ENCODE measurements around the gene COL6A2. TPM values are rescaled to one million over a fixed set of nuclear protein-coding genes. Genes with fewer than 3 reads are reported as not detected.

COL6A2 gene
- polyA plus RNA-seq, 1 donor = 201 TPM

DNA sequence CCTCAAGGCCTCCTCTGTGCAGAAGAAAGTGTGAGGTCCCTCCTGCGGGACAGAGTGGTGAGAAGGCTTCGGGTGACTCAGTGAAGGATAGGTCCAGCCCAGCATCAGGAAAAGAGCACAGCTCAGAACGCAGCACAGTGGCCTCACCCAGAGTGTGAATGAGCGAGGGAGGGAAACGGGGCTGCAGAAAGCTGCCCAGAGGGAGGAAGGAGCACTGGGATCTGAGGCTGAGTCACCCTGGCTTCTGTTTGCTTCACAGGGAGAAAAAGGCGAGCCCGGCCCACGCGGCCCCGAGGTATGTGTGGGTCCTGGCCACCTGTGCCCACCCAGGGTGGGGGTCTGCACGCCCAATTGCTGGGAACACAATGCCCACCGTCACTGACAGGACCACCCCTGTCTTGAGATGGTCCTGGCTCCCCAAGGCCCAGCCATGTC is 24.3 kb downstream of the COL6A2 start:
- no peak for DNase-seq
- WGBS (ENCODE audit: insufficient coverage, low lambda C conversion rate) = 80% methylated on average over 1 of the region's 12 CpGs

DNA sequence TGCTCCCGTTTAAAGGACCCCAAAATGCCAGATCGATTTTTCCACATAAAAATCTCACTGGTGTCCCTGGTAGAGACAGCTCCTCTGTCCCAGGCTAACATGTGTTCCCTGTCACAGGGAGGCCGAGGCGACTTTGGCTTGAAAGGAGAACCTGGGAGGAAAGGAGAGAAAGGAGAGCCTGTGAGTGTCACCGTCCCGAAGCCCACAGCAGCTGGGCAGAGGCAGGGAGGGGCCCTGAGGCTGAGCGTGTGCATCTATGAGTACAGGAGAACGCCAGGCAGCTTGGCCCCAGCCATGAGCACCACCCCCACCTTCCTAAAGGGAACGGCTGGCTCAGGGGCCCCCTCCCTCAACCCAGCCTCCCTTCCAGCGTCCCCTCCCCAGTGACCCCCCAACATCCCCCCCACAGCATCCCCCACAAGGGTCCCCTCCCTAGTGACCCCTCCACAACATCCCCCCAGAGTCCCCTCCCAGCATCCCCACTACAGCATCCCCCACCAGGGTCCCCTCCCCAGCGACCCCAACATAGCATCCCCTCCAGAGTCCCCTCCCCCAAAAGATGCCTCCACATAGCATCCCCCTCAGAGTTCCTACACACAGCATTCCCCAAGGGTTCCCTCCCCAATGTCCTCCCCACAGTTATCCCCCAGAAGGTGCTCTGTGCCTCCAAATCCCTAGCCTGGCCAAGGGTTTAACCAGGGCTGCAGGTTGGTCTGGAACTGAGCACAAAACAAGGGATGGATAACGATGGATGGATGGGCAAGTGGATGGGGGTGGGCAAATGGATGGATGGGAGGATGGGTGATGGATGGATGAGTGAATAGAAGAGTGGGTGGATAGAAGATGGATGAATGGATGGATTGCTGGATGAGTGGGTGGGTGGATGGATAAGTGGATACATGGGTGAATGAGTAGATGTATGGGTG is 25.1 kb downstream of the COL6A2 start:
- Histone ChIP-seq H3K27ac (ENCODE audit: low read length) (no peak overlapping the region), H3K36me3 (ENCODE audit: control insufficient read depth, insufficient read depth, low read length) (peaks cover 36% of the 10 kb centered on the region), H3K4me3 (ENCODE audit: low read length) (no peak overlapping the region), H3K27me3 (ENCODE audit: control insufficient read depth, insufficient read depth, low read length) (no peaks in the 10 kb centered on the region), H3K9me3 (ENCODE audit: control insufficient read depth, low read depth, low read length) (no peaks in the 10 kb centered on the region), H3K4me1 (ENCODE audit: control insufficient read depth, insufficient read depth, low read length) (no peaks in the 10 kb centered on the region)
- 92% methylated on average over 1 of the region's 12 CpGs for WGBS (ENCODE audit: insufficient coverage, low lambda C conversion rate)
- DNase-seq = no peak

More for the DNA sequence above, 24.3 kb downstream of the COL6A2 start:
- H3K4me3 ChIP-seq (ENCODE audit: low read length) = no peak overlapping the region
- H3K9me3 ChIP-seq (ENCODE audit: control insufficient read depth, low read depth, low read length) = no peaks in the 10 kb centered on the region
- no peak overlapping the region for H3K27ac ChIP-seq (ENCODE audit: low read length)
- H3K27me3 ChIP-seq (ENCODE audit: control insufficient read depth, insufficient read depth, low read length) = no peaks in the 10 kb centered on the region
- no peaks in the 10 kb centered on the region for H3K4me1 ChIP-seq (ENCODE audit: control insufficient read depth, insufficient read depth, low read length)
- H3K36me3 ChIP-seq (ENCODE audit: control insufficient read depth, insufficient read depth, low read length) = peaks cover 34% of the 10 kb centered on the region

DNA sequence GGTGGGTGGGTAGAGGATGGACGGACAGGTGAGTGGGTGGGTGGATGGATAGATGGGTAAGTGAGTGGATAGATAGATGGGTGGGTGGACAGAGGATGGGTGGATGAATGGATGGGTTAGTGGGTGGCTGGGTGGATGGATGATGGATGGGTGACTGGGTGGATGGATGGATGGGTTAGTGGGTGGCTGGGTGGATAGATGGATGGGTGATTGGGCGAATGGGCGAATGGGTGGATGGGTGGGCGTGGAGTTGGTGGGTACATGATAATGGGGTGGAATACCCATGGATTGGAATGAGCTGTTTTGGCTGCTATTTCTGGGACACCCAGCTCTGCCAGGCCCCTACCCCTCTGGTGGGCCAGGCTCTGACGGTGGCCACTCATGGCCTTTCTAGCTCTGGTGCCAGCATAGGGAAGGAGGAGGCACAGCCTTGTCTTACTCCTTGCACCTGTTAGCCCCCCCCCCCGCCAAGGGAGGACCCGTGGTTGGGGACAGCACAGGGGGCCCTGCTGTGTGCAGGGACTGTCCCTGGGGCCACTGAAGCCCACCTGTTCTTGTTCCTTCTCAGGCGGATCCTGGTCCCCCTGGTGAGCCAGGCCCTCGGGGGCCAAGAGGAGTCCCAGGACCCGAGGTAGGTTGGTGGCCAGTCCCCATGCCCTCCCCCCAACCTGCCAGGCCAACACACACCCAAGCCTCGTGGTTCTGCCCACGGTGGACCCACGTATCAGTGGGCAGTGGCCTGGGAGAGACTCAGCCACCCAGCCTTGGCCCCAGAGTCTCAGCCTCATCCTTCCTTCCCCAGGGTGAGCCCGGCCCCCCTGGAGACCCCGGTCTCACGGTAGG is 26.4 kb downstream of the COL6A2 start:
- Histone ChIP-seq H3K36me3 (ENCODE audit: control insufficient read depth, insufficient read depth, low read length) (peaks cover 32% of the 10 kb centered on the region), H3K9me3 (ENCODE audit: control insufficient read depth, low read depth, low read length) (no peaks in the 10 kb centered on the region), H3K27me3 (ENCODE audit: control insufficient read depth, insufficient read depth, low read length) (no peaks in the 10 kb centered on the region), H3K4me3 (ENCODE audit: low read length) (no peak overlapping the region), H3K4me1 (ENCODE audit: control insufficient read depth, insufficient read depth, low read length) (no peaks in the 10 kb centered on the region), H3K27ac (ENCODE audit: low read length) (no peak overlapping the region)
- DNase-seq = no peak
- 100% methylated on average over 1 of the region's 16 CpGs for WGBS (ENCODE audit: insufficient coverage, low lambda C conversion rate)

DNA sequence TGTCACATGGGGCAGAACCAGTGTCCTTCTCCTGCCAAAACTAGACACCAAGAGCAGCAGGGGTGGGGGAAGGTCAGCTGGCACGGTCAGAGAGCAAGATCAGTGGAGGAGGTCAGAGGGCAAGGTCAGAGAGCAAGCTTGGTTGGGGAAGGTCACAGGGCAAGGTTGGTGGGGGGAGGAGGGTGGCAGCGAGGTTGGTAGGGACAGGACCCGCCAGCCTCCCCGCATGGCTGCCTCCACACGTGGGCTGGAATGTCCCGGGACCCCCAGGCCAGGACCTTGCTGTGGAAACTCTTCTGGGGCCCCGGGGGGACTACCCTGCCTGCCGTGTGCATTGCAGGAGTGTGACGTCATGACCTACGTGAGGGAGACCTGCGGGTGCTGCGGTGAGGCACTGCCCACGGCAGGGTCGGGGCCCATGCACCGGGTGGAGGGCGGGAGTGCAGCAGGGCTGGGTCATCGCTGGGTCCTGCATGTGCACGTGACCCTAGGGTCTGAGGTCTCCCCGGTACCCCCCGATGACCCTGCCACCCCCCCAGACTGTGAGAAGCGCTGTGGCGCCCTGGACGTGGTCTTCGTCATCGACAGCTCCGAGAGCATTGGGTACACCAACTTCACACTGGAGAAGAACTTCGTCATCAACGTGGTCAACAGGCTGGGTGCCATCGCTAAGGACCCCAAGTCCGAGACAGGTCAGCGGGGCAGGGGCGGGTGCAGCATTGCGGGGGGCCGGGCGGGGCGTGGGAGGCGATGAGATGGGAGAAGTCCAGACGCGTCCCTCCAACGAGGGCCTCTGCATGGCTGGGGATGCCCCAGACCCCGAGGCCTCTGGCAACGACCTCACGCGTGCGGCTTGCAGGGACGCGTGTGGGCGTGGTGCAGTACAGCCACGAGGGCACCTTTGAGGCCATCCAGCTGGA is 27.3 kb downstream of the COL6A2 start:
- Histone ChIP-seq H3K27ac (ENCODE audit: low read length) (no peak overlapping the region), H3K4me3 (ENCODE audit: low read length) (no peak overlapping the region), H3K27me3 (ENCODE audit: control insufficient read depth, insufficient read depth, low read length) (no peaks in the 10 kb centered on the region), H3K9me3 (ENCODE audit: control insufficient read depth, low read depth, low read length) (no peaks in the 10 kb centered on the region), H3K4me1 (ENCODE audit: control insufficient read depth, insufficient read depth, low read length) (no peaks in the 10 kb centered on the region), H3K36me3 (ENCODE audit: control insufficient read depth, insufficient read depth, low read length) (peaks cover 27% of the 10 kb centered on the region)
- no peak for DNase-seq
- no CpG with 5 or more reads among the region's 49 CpGs for WGBS (ENCODE audit: insufficient coverage, low lambda C conversion rate)

DNA sequence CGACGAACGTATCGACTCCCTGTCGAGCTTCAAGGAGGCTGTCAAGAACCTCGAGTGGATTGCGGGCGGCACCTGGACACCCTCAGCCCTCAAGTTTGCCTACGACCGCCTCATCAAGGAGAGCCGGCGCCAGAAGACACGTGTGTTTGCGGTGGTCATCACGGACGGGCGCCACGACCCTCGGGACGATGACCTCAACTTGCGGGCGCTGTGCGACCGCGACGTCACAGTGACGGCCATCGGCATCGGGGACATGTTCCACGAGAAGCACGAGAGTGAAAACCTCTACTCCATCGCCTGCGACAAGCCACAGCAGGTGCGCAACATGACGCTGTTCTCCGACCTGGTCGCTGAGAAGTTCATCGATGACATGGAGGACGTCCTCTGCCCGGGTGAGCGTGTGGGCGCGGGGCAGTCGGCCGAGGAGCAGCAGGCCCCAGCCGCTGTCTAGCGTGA is 28.0 kb downstream of the COL6A2 start:
- peaks cover 21% of the 10 kb centered on the region for H3K36me3 ChIP-seq (ENCODE audit: control insufficient read depth, insufficient read depth, low read length)
- H3K4me1 ChIP-seq (ENCODE audit: control insufficient read depth, insufficient read depth, low read length) = no peaks in the 10 kb centered on the region
- no peak for DNase-seq
- no peaks in the 10 kb centered on the region for H3K27me3 ChIP-seq (ENCODE audit: control insufficient read depth, insufficient read depth, low read length)
- H3K4me3 ChIP-seq (ENCODE audit: low read length) = no peak overlapping the region
- no CpG with 5 or more reads among the region's 47 CpGs for WGBS (ENCODE audit: insufficient coverage, low lambda C conversion rate)
- H3K27ac ChIP-seq (ENCODE audit: low read length) = no peak overlapping the region
- H3K9me3 ChIP-seq (ENCODE audit: control insufficient read depth, low read depth, low read length) = no peaks in the 10 kb centered on the region

DNA sequence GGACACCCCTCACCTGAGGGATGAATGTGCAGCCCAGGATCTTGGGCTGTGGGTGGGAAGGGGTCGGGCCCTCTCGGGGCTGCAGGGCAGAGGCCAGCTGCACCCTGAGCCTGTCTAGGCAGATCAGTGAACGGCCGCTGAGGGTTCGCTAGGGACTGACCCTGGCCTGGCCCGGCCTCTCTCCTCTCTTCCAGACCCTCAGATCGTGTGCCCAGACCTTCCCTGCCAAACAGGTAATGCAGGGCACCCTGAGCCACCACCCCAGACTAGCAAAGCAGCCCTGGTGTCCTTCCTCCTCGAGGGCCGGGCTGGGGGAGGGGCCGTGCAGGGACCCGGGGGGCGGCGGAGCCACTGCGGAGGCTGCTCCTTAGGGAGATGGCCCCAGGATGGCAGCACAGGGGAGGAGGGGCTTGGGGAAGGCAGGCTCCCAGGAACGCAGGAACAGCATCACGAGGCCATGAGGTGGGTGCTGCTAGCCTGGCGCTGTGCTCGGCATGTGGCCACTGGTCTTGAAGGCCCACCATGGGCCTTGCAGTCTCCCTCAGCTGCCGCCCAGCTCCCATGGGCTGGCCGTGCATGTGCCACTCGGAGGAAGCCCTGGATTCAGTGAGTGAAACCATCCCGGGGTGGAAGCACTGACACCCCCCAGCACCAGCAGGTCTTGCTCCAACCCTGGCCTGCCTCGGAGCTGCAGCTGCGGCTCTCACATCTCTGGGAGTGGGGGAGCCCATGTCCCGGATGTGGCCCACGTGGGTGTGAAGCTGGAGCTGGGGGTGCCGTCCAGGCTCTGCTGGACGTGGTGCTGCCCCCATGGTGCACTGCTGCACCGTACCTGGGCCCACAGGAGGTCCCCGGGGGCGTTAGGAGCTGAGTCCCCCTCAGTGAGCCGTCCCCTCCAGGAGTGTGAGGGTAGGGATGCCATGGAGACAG is 28.7 kb downstream of the COL6A2 start:
- Histone ChIP-seq H3K27me3 (ENCODE audit: control insufficient read depth, insufficient read depth, low read length) (no peaks in the 10 kb centered on the region), H3K4me3 (ENCODE audit: low read length) (no peak overlapping the region), H3K36me3 (ENCODE audit: control insufficient read depth, insufficient read depth, low read length) (peaks cover 16% of the 10 kb centered on the region), H3K27ac (ENCODE audit: low read length) (no peak overlapping the region), H3K9me3 (ENCODE audit: control insufficient read depth, low read depth, low read length) (no peaks in the 10 kb centered on the region), H3K4me1 (ENCODE audit: control insufficient read depth, insufficient read depth, low read length) (no peaks in the 10 kb centered on the region)
- no peak for DNase-seq
- no CpG with 5 or more reads among the region's 32 CpGs for WGBS (ENCODE audit: insufficient coverage, low lambda C conversion rate)

DNA sequence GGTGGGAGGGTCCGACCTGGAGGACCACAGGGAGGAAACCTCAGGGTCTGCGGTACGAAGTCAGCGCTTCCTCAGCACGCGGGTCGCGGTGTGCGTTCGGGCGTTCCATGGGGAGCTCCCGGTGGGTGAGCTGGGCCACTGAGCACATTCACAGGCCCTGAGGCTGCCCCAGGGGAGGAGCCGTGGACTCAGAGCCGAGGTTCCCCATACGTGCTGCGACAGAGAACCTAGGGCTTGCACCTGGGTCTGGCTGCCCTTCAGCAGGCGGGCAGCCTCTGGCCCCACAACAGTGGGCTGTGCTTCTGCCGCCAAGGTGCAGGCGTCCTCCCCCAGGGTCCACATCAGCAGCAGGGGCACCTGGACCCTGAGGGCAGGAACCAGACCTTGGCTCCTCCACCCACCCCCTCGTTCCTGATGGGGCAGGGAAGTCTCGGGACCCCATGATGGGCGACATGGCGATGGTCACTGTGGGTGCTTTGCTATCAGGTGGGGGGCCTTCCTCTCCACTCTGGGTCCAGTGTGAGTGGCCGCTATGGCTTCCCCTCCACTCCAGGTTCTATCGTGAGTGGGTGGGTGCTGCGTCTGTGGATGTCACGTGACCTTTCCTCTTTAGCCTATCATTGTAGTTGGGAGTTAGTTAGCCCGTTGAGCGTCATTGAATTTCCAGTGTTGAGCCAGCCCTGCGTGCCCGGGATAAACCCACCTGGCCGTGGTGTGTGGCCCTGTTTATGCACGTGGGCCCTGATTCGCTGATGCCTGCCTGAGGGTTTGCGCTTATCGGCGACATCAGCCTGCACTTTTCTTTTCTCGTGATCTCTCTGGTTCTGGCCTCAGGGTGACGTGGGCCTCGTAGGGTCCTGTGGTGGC is 29.6 kb downstream of the COL6A2 start:
- no peak overlapping the region for H3K4me3 ChIP-seq (ENCODE audit: low read length)
- H3K9me3 ChIP-seq (ENCODE audit: control insufficient read depth, low read depth, low read length) = peaks cover 5% of the 10 kb centered on the region
- peaks cover 12% of the 10 kb centered on the region for H3K36me3 ChIP-seq (ENCODE audit: control insufficient read depth, insufficient read depth, low read length)
- WGBS (ENCODE audit: insufficient coverage, low lambda C conversion rate) = no CpG with 5 or more reads among the region's 40 CpGs
- H3K27me3 ChIP-seq (ENCODE audit: control insufficient read depth, insufficient read depth, low read length) = no peaks in the 10 kb centered on the region
- no peak overlapping the region for H3K27ac ChIP-seq (ENCODE audit: low read length)
- no peaks in the 10 kb centered on the region for H3K4me1 ChIP-seq (ENCODE audit: control insufficient read depth, insufficient read depth, low read length)
- DNase-seq = no peak

DNA sequence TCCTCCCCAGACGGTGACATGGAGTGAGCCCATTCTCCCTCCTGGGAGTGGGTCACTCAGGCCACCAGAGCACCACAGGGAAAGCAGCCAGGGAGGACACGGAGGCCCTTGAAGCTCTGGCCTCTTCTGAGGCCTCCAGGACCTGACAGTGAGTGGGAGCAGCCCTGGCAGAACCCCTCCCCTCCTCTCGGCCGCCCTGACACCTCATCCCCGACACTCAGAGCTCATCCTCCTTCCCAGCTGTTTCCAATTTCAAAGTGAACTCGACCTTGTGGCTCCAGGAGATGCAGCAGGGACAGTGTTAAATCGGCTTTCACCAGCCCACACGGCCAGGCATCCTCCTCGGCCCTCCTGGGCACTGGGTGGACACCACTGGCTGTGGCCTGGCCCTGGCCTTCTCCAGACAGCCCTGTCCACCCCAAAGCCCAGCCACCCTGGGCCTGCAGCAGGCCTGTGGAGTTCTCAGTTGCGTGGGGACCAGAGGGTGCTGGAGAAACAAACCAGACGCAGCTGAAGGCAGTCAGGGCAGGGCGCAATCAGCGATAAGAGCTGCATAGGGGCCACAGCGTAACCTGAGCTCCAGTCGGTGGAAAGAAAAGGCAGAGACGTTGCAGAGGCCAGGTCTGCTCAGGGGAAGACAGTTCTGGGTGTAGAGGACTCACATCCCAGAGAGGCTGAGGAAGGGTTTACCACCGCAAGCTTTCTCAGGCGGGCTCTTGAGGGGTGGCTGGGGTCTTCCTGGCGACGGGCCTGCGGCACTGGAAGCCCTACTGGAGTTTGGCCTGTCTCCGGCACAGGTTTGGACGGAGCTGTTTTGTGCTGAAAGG is 30.4 kb downstream of the COL6A2 start:
- H3K4me3 ChIP-seq (ENCODE audit: low read length) = no peak overlapping the region
- no peak for DNase-seq
- H3K27ac ChIP-seq (ENCODE audit: low read length) = no peak overlapping the region
- H3K27me3 ChIP-seq (ENCODE audit: control insufficient read depth, insufficient read depth, low read length) = no peaks in the 10 kb centered on the region
- H3K9me3 ChIP-seq (ENCODE audit: control insufficient read depth, low read depth, low read length) = peaks cover 5% of the 10 kb centered on the region
- peaks cover 10% of the 10 kb centered on the region for H3K36me3 ChIP-seq (ENCODE audit: control insufficient read depth, insufficient read depth, low read length)
- no CpG with 5 or more reads among the region's 23 CpGs for WGBS (ENCODE audit: insufficient coverage, low lambda C conversion rate)
- H3K4me1 ChIP-seq (ENCODE audit: control insufficient read depth, insufficient read depth, low read length) = no peaks in the 10 kb centered on the region

Data from large intestine (tissue), 3 donors.